IMR-90 (cell line): ENCODE measurements around the gene PPP1R3D. TPM values are rescaled to one million over a fixed set of nuclear protein-coding genes. Genes with fewer than 3 reads are reported as not detected.
A peak's percentile ranks its signal among the peaks of the same experiment; 100 is the strongest.

ENCODE experiments used
- ATAC-seq: fragments of 200-7000 bp; cut with Tn5 transposase; 2 replicates; pipeline ENCODE4 v1.9.1; 2020; ENCODE audit warnings: low read depth, mild to moderate bottlenecking, moderate library complexity
- BruUV-seq: library from RNA; stranded (reverse); fragments of 400-500 nt; replicated peaks from 2 replicates; lab custom pipeline; 2021; lab: Mats Ljungman, UMichigan
- CTCF ChIA-PET: fragments of 300-600 bp; formaldehyde crosslinking; extraction: SDS; loops from one replicate; lab custom pipeline; 2021; ENCODE audit warnings: antibody characterized with exemption; lab: Yijun Ruan, JAX
- POLR2A ChIA-PET: fragments of 300-600 bp; sonication (Branson Sonifier 250); formaldehyde crosslinking; loops from one replicate; lab custom pipeline; 2022; ENCODE audit warnings: antibody characterized with exemption; ENCODE audit not compliant: unreplicated experiment; lab: Charles Lee
- DNase-seq: peaks from one replicate; pipeline ENCODE4 v3.0.0; 2013
- H2AFZ ChIP-seq: replicated peaks from 2 replicates; pipeline ENCODE3; 2013; ENCODE audit warnings: low read length, mild to moderate bottlenecking; ENCODE audit not compliant: poor library complexity
- H2AK5ac ChIP-seq: 2 replicates; pipeline ENCODE4 v1.6.1; 2013; ENCODE audit warnings: low read depth, low read length, inconsistent platforms
- H2AK9ac ChIP-seq: replicated peaks from 2 replicates; pipeline ENCODE3; 2013; ENCODE audit warnings: mild to moderate bottlenecking, low read depth, low read length, moderate library complexity; ENCODE audit not compliant: poor library complexity
- H2BK120ac ChIP-seq: 2 replicates; pipeline ENCODE4 v1.6.1; 2013; ENCODE audit warnings: low read depth, low read length, inconsistent platforms
- H2BK15ac ChIP-seq: 3 replicates; pipeline ENCODE4 v1.6.1; 2013; ENCODE audit warnings: low read depth, low read length, inconsistent platforms
- H2BK20ac ChIP-seq: 2 replicates; pipeline ENCODE4 v1.6.1; 2013; ENCODE audit warnings: low read depth, mild to moderate bottlenecking, inconsistent platforms, low read length, moderate library complexity
- H2BK5ac ChIP-seq: 2 replicates; pipeline ENCODE4 v1.6.1; 2013; ENCODE audit warnings: mild to moderate bottlenecking, low read depth, low read length, inconsistent platforms; ENCODE audit not compliant: poor library complexity, severe bottlenecking
- H3K14ac ChIP-seq: replicated peaks from 2 replicates; pipeline ENCODE4 v1.6.1; 2013; ENCODE audit warnings: low read depth, low read length, inconsistent platforms
- H3K18ac ChIP-seq: 2 replicates; pipeline ENCODE4 v1.6.1; 2013; ENCODE audit warnings: low read depth, low read length, control low read depth
- H3K23ac ChIP-seq: 2 replicates; pipeline ENCODE4 v1.6.1; 2013; ENCODE audit warnings: low read depth, low read length, inconsistent platforms
- H3K27ac ChIP-seq: 2 replicates; pipeline ENCODE4 v1.5.1; 2013; ENCODE audit warnings: mild to moderate bottlenecking, control low read depth, low read length; ENCODE audit not compliant: insufficient read depth
- H3K27me3 ChIP-seq: 2 replicates; pipeline ENCODE4 v1.6.1; 2013; ENCODE audit warnings: low read length; ENCODE audit not compliant: control insufficient read depth, insufficient read depth
- H3K36me3 ChIP-seq: 2 replicates; pipeline ENCODE4 v1.6.1; 2013; ENCODE audit warnings: low read length, mixed read lengths; ENCODE audit not compliant: control insufficient read depth, insufficient read depth
- H3K4ac ChIP-seq: 2 replicates; pipeline ENCODE4 v1.6.1; 2013; ENCODE audit warnings: low read depth, low read length, inconsistent platforms
- H3K4me1 ChIP-seq: 2 replicates; pipeline ENCODE4 v1.6.1; 2013; ENCODE audit warnings: low read length, mixed read lengths; ENCODE audit not compliant: control insufficient read depth, insufficient read depth
- H3K4me2 ChIP-seq: 2 replicates; pipeline ENCODE4 v1.6.1; 2013; ENCODE audit warnings: low read depth, mild to moderate bottlenecking, control low read depth, low read length, moderate library complexity
- H3K4me3 ChIP-seq: 2 replicates; pipeline ENCODE4 v1.5.1; 2013; ENCODE audit warnings: low read depth, mild to moderate bottlenecking, control low read depth, low read length, moderate library complexity; ENCODE audit not compliant: insufficient read depth
- H3K56ac ChIP-seq: 2 replicates; pipeline ENCODE4 v1.6.1; 2013; ENCODE audit warnings: low read length, inconsistent platforms; ENCODE audit not compliant: insufficient read depth; ENCODE audit errors: extremely low read depth
- H3K79me1 ChIP-seq, 2 experiments: 2 replicates each; pipeline ENCODE4 v1.6.1; 2013; ENCODE audit warnings: low read length in 2 of 2, inconsistent platforms in 1 of 2, low read depth in 1 of 2
- H3K9ac ChIP-seq: 2 replicates; pipeline ENCODE4 v1.6.1; 2013; ENCODE audit warnings: low read depth, low read length, control low read depth
- H3K9me1 ChIP-seq: 2 replicates; pipeline ENCODE4 v1.6.1; 2013; ENCODE audit warnings: low read length, inconsistent platforms; ENCODE audit not compliant: insufficient read depth
- H3K9me3 ChIP-seq: 2 replicates; pipeline ENCODE4 v1.6.1; 2013; ENCODE audit warnings: low read length; ENCODE audit not compliant: control insufficient read depth, insufficient read depth
- H4K20me1 ChIP-seq: 2 replicates; pipeline ENCODE4 v1.6.1; 2013; ENCODE audit warnings: low read length, inconsistent platforms; ENCODE audit not compliant: insufficient read depth
- H4K5ac ChIP-seq: 2 replicates; pipeline ENCODE4 v1.6.1; 2013; ENCODE audit warnings: mild to moderate bottlenecking, low read depth, low read length, control low read depth
- H4K8ac ChIP-seq, 2 experiments: 2 replicates each; pipeline ENCODE4 v1.6.1; 2013; ENCODE audit warnings: low read depth in 2 of 2, low read length in 2 of 2, control low read depth in 1 of 2, inconsistent platforms in 1 of 2
- H4K91ac ChIP-seq: 2 replicates; pipeline ENCODE4 v1.6.1; 2013; ENCODE audit warnings: low read depth, low read length, inconsistent platforms; ENCODE audit not compliant: insufficient read depth
- BHLHE40 ChIP-seq: fragments of 150-350 bp; IDR thresholded peaks from 2 replicates; pipeline ENCODE4 v1.6.1; 2016; ENCODE audit warnings: mild to moderate bottlenecking, low read depth, low read length
- CEBPB ChIP-seq: IDR thresholded peaks from 2 replicates; pipeline ENCODE4 v1.6.1; 2012; ENCODE audit warnings: low read depth, low read length, improper control_type of control experiment
- CTCF ChIP-seq: conservative IDR thresholded peaks from 2 replicates; pipeline ENCODE4 v1.5.1; 2012; ENCODE audit warnings: mild to moderate bottlenecking, low read depth, low read length, improper control_type of control experiment
- FOS ChIP-seq: fragments of 150-350 bp; IDR thresholded peaks from 2 replicates; pipeline ENCODE4 v1.6.1; 2016; ENCODE audit warnings: low read depth, low read length
- MXI1 ChIP-seq: IDR thresholded peaks from 2 replicates; pipeline ENCODE4 v1.6.1; 2012; ENCODE audit warnings: low read depth, mild to moderate bottlenecking, low read length, moderate library complexity, borderline replicate concordance
- NFE2L2 ChIP-seq: fragments of 150-350 bp; IDR thresholded peaks from 2 replicates; pipeline ENCODE4 v1.6.1; 2016; ENCODE audit warnings: low read depth, mild to moderate bottlenecking, low read length
- POLR2A ChIP-seq: IDR thresholded peaks from 2 replicates; pipeline ENCODE4 v1.6.1; 2012; ENCODE audit warnings: mild to moderate bottlenecking, low read depth, low read length
- RAD21 ChIP-seq: IDR thresholded peaks from 2 replicates; pipeline ENCODE4 v1.6.1; 2012; ENCODE audit warnings: low read length, improper control_type of control experiment
- RCOR1 ChIP-seq: IDR thresholded peaks from 2 replicates; pipeline ENCODE4 v1.6.1; 2012; ENCODE audit warnings: mild to moderate bottlenecking, low read length, improper control_type of control experiment; ENCODE audit not compliant: insufficient replicate concordance
- SMC3 ChIP-seq: fragments of 150-350 bp; IDR thresholded peaks from 2 replicates; pipeline ENCODE4 v1.6.1; 2016; ENCODE audit warnings: low read depth, mild to moderate bottlenecking, antibody characterized with exemption, low read length, moderate library complexity
- WGBS, 2 experiments: methylation state at CpG; one replicate each; pipeline versions ENCODE4 v1.1.5 to v1.1.7; 2013; ENCODE audit warnings: missing lambda C conversion rate in 2 of 2; ENCODE audit not compliant: insufficient read length in 1 of 2; ENCODE audit errors: extremely low coverage in 2 of 2; 5-methylcytosine and 5-hydroxymethylcytosine counted together
- dilution Hi-C: fragments of 300-500 bp; cut with HindIII; formaldehyde crosslinking; loops from one replicate; pipeline ENCODE4 v1.14.3; 2018; ENCODE audit warnings: low sequenced_read_pairs; ENCODE audit not compliant: unreplicated experiment
- in situ Hi-C: fragments of 300-500 bp; cut with MboI; formaldehyde crosslinking; loops from 3 replicates; pipeline ENCODE4 v1.14.3; 2019; ENCODE audit warnings: low sequenced_read_pairs, inconsistent platforms, mixed read lengths
- intact Hi-C: fragments of 100-400 bp; cut with micrococcal nuclease; formaldehyde crosslinking; loops from 2 replicates; pipeline ENCODE4 v1.10.0; 2022
- polyA plus RNA-seq, 3 experiments: library from polyadenylated mRNA; depleted of rRNA; stranded (reverse); fragments of >200 nt; gene quantifications; 2 replicates each; pipeline ENCODE4 v1.2.3, GENCODE V29; 2012; ENCODE audit warnings: low replicate concordance in 1 of 3
- total RNA-seq: library from RNA; depleted of rRNA; stranded (reverse); fragments of >200 nt; gene quantifications from 2 replicates; pipeline ENCODE4 v1.2.3, GENCODE V29; 2012

PPP1R3D gene
- total and polyA plus RNA-seq, 2 of the 4 experiments (the other 2 are of a cell fraction) = 1.6 to 2.7 TPM

GRCh38 chr20:59955131-59955796 lies 15.2 kb upstream of the PPP1R3D start:
- peak; percentile 67 for ATAC-seq
- H3K4me1 ChIP-seq = no peaks in the 10 kb centered on the region
- H2BK5ac ChIP-seq = no peak overlapping the region
- H3K27me3 ChIP-seq = peaks cover 8% of the 10 kb centered on the region
- no peaks in the 10 kb centered on the region for H4K20me1 ChIP-seq
- WGBS, 2 experiments = no CpG with 5 or more reads among the region's 8 CpGs
- H3K9ac ChIP-seq = no peak overlapping the region
- ChIA-PET POLR2A (no interaction called here), CTCF (interaction anchor here (1.0 to 1.8 kb wide), 2 partner anchors 18 to 172 kb away, joined by 3 to 7 read pairs; no protein-coding TSS in a partner anchor)
- H3K4ac ChIP-seq = no peak overlapping the region
- H3K27ac ChIP-seq = no peak overlapping the region
- H3K14ac ChIP-seq = no peak overlapping the region
- no peak overlapping the region for H4K91ac ChIP-seq
- no peak overlapping the region for H2AK9ac ChIP-seq
- H3K36me3 ChIP-seq = no peaks in the 10 kb centered on the region
- dilution Hi-C loops = no loop called here
- H3K4me3 ChIP-seq = no peak overlapping the region
- no peak overlapping the region for H3K18ac ChIP-seq
- H3K23ac ChIP-seq = no peak overlapping the region
- no peak overlapping the region for H2AFZ ChIP-seq
- no peak overlapping the region for H3K4me2 ChIP-seq
- in situ Hi-C loops = no loop called here
- H2BK15ac ChIP-seq = no peak overlapping the region
- DNase-seq = no peak
- TF ChIP-seq POLR2A (no peak), RCOR1 (no peak), SMC3 (no peak), FOS (no peak), MXI1 (no peak), NFE2L2 (no peak), CEBPB (peak; percentile 23; the same call in 1 of the 2 replicates), RAD21 (no peak), CTCF (peak; percentile 17; the same call in 1 of the 2 replicates), BHLHE40 (no peak)
- H3K9me3 ChIP-seq = no peaks in the 10 kb centered on the region
- H2AK5ac ChIP-seq = no peak overlapping the region
- intact Hi-C loops = no loop called here
- no peak overlapping the region for H2BK20ac ChIP-seq
- no peak overlapping the region for H3K56ac ChIP-seq
- no TSS peak for BruUV-seq
- no peaks in the 10 kb centered on the region for H3K9me1 ChIP-seq
- H3K79me1 ChIP-seq = no peaks in the 10 kb centered on the region
- H4K8ac ChIP-seq = no peak overlapping the region
- H4K5ac ChIP-seq = no peak overlapping the region
- no peak overlapping the region for H2BK120ac ChIP-seq
